ENCODE results near the gene TGIF2. TPM values are rescaled to one million over a fixed set of nuclear protein-coding genes. Genes with fewer than 3 reads are reported as not detected.
A peak's percentile ranks its signal among the peaks of the same experiment; 100 is the strongest.

Gene TGIF2
- 12.2 TPM in 2 replicates for polyA plus RNA-seq (2011; rRNA removed)
- 11.4 and 13.4 TPM in 2 replicates for polyA minus RNA-seq (2011; rRNA and poly(A)+ RNA removed)

DNA sequence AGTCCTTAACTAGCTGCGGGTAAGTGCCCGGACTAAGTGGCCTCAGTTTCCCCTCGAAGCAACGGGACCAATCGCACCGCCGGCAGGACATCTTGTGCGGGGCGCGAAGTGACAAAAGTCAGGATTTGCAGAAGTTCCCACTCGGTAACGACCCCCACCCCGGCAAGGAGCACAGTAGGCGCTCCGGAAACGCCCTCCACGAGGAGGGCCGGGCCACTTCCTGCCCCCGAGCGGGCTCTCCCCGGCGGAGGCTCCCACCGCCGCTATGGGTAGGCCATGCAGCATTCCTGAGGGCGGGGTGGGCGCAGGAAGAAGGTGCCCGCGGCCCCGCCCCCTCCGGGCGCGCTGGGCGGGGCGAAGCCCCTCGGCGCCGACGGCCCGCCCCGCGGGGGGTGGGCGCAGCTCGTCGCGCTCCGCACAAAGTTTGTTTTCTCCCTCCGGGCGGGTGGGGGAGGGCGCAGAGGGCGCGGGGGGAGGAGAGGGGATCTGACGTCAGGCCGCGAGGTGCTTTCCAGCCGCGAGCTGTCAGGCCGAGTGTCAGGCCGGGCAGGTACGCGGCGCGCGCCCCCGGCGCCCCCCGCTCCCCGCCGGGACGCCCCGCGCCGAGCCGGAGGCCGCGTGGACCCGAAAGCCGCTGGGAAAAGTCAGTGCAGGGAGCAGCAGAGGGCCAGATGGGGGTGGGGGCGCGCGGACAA is at the start of gene TGIF2:
TSS of gene TGIF2 (plus strand) at position 495 of the 695 bp plus-strand sequence. CDS start 5,178 bp downstream, outside the sequence.
- Histone ChIP-seq H3K27ac (ENCODE audit: low read depth, low read length) (peak within 1 kb of the TSS; percentile 73), H3K4me3 (ENCODE audit: low read depth, low read length) (peak within 1 kb of the TSS; percentile 70), H3K9me3 (ENCODE audit: control insufficient read depth, insufficient read depth, low read length) (no peaks in the 10 kb centered on the region; the same call in 1 of the 2 replicates), H3K27me3 (ENCODE audit: control insufficient read depth, insufficient read depth, low read length) (no peaks in the 10 kb centered on the region)
- TF ChIP-seq, protein P1, sequence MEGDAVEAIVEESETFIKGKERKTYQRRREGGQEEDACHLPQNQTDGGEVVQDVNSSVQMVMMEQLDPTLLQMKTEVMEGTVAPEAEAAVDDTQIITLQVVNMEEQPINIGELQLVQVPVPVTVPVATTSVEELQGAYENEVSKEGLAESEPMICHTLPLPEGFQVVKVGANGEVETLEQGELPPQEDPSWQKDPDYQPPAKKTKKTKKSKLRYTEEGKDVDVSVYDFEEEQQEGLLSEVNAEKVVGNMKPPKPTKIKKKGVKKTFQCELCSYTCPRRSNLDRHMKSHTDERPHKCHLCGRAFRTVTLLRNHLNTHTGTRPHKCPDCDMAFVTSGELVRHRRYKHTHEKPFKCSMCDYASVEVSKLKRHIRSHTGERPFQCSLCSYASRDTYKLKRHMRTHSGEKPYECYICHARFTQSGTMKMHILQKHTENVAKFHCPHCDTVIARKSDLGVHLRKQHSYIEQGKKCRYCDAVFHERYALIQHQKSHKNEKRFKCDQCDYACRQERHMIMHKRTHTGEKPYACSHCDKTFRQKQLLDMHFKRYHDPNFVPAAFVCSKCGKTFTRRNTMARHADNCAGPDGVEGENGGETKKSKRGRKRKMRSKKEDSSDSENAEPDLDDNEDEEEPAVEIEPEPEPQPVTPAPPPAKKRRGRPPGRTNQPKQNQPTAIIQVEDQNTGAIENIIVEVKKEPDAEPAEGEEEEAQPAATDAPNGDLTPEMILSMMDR (IDR thresholded peaks at IDR 0.05; ENCODE audit: low read depth, low read length), result no peak
- ChIA-PET CTCF (interaction anchor here (0.6 to 0.9 kb wide), 4 partner anchors 32 to 1835 kb away, joined by 3 to 7 read pairs (median 4); partner anchors contain the start of gene RAB5IF), POLR2A (interaction anchor here (0.6 to 1.2 kb wide), 4 partner anchors 15 to 1789 kb away, joined by 3 to 4 read pairs (median 4); partner anchors contain the start of gene DSN1)
- peak; percentile 37 for DNase-seq (ENCODE audit: low read depth, low spot score)

DNA sequence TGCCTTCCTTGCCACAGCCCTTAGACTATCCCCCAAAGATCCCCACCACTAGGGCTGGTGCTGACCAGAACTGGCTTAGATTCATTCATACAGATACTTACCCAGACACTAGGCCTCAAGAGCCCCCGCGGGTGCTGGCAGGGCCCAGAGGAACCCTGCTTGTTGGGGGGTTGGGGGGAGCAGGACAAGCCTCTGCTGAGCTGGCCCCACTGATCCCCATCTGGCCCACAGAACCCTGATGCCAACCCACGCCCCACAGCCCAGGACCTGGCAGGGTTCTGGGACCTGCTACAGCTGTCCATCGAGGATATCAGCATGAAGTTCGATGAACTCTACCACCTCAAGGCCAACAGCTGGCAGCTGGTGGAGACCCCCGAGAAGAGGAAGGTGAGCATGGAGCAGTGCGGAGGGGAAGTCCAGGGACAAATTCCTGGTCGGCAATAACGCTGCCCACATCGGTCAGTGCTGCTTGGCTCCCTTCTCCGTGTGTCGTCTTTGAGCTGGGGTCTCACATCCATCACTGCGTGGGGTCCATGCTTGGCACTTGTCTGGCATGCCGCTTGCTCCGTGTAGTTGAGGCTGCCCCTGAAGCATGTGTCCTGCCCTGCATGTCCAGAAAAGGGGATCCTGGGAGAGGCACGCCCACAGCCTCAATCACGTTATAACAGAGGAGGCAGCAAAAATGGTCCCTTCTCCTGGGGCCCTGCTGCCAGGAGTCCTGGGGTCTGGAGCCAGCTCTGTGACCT is 47.6 kb upstream of the TGIF2 start:
- no peak overlapping the region for H3K4me3 ChIP-seq (ENCODE audit: low read depth, low read length)
- H3K27me3 ChIP-seq (ENCODE audit: control insufficient read depth, insufficient read depth, low read length), result no peaks in the 10 kb centered on the region
- POLR2A ChIA-PET, result no interaction called here
- CTCF ChIA-PET, result no interaction called here
- TF ChIP-seq, protein P1 (IDR thresholded peaks at IDR 0.05; ENCODE audit: low read depth, low read length), result no peak
- DNase-seq (ENCODE audit: low read depth, low spot score), result no peak
- H3K27ac ChIP-seq (ENCODE audit: low read depth, low read length), result peak overlapping the region; percentile 2
- no peaks in the 10 kb centered on the region; the same call in 1 of the 2 replicates for H3K9me3 ChIP-seq (ENCODE audit: control insufficient read depth, insufficient read depth, low read length)

DNA sequence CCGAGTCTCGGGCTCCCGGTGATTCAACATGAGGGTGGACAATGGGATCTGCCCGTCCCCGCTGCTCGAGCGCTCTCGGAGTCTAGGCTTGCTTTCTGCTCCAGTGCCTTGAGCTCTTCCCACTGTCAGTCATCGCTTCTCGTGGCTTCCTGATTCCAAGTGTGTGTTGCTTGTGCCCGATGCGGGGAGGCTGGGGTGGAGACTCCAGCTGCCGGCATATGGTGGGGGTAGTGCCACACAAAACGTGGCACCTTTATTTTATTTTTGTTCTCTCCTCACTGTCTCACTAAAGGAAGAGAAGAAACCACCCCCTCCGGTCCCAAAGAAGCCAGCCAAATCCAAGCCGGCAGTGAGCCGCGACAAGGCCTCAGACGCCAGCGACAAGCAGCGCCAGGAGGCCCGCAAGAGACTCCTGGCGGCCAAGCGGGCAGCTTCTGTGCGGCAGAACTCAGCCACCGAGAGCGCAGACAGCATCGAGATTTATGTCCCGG is 46.8 kb upstream of the TGIF2 start:
- DNase-seq (ENCODE audit: low read depth, low spot score), result no peak
- Histone ChIP-seq H3K9me3 (ENCODE audit: control insufficient read depth, insufficient read depth, low read length) (no peaks in the 10 kb centered on the region; the same call in 1 of the 2 replicates), H3K4me3 (ENCODE audit: low read depth, low read length) (no peak overlapping the region), H3K27me3 (ENCODE audit: control insufficient read depth, insufficient read depth, low read length) (no peaks in the 10 kb centered on the region), H3K27ac (ENCODE audit: low read depth, low read length) (no peak overlapping the region)
- TF ChIP-seq, protein P1 (IDR thresholded peaks at IDR 0.05; ENCODE audit: low read depth, low read length), result no peak
- ChIA-PET CTCF (no interaction called here), POLR2A (no interaction called here)

DNA sequence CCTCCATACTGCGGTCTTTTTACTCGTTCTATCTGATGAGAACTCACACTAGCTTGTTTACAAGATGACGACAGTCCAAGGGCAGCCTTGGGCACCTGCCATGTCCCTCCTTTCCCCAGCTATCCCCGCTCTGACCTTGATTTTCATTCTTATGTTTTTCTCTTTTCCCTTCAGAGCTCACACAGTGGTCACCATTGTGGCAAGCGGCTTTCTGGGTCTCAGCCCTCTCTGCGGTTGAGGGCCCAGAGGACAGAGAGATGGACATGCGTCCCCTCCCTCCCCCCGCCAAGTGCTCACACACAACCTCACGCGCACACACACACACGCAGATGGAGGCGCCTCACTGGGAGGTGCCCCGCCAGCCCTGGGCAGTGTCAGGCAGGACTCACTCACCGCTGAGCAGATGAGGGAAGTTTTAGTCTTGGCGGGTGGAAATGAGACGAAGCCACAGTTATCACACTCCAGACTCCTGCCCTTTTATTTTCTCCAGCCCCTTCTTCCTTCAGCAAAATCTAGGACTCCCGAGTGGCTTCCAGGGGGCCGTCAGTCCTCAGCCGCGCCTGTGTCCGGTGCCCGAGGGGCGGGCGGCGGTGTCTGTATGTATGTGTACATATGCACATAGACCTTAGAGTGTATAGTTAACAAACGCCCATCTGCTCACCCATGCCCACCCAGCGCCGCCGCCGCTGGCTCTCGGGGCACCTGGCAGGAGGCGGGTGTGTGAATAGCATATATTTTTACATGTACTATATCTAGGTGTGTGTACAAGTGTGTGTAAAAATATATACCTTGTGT is 45.9 kb upstream of the TGIF2 start:
- CTCF ChIA-PET, result no interaction called here
- Histone ChIP-seq H3K4me3 (ENCODE audit: low read depth, low read length) (no peak overlapping the region), H3K27me3 (ENCODE audit: control insufficient read depth, insufficient read depth, low read length) (no peaks in the 10 kb centered on the region), H3K9me3 (ENCODE audit: control insufficient read depth, insufficient read depth, low read length) (no peaks in the 10 kb centered on the region; the same call in 1 of the 2 replicates), H3K27ac (ENCODE audit: low read depth, low read length) (peak overlapping the region; percentile 31)
- TF ChIP-seq, protein P1 (IDR thresholded peaks at IDR 0.05; ENCODE audit: low read depth, low read length), result no peak
- POLR2A ChIA-PET, result no interaction called here
- no peak for DNase-seq (ENCODE audit: low read depth, low spot score)

All from AG04450 (cell line).